ENCODE measurements around the gene CDIP1.

CDIP1 gene

DNA sequence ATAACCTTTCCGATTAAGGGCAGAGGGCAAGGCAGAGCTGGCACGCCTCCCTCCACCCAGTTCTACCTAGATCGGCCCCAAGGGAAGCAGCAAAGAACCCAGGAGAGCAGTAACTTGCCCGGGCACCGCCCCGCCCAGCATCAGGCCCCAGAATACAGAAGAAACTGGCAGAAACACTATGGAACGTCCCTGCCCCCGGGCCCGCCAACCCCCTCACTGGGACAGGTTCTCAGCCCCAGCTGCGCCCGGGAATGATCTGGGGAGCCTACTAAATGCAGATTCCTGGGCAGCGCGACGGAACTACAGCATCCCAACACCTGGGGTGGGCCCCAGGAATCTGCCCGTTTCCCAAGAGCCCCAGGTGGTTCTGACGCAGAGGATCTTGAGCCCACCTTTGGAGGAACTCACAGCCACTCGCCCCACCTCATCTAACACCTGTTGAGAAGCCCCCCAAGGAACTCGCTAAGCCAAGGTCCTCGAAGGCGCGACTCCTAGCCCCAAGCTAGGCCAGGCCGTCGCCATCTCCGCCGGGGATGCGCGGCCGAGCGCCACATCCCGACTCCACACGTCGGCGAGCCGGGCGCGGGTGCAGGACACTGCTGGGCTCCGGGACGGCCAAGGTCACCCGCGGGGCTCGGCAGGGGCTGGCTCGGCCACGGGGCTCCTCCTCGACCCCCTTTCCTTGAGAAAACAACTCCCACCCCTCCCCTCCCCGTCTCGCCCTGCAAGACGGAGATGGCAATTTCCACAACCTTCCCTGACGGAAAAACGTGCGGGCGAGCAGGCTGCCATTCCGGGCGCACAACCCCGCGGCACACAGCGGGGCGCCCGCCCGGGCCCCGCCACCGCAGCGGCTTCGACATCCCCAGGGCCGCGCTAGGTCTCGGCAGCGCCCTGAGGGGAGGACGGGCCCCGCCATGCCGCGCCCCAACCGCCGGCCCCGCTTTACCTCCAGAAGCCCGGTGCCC, 913 bp downstream of the CDIP1 start:
- TF ChIP-seq, protein P1, sequence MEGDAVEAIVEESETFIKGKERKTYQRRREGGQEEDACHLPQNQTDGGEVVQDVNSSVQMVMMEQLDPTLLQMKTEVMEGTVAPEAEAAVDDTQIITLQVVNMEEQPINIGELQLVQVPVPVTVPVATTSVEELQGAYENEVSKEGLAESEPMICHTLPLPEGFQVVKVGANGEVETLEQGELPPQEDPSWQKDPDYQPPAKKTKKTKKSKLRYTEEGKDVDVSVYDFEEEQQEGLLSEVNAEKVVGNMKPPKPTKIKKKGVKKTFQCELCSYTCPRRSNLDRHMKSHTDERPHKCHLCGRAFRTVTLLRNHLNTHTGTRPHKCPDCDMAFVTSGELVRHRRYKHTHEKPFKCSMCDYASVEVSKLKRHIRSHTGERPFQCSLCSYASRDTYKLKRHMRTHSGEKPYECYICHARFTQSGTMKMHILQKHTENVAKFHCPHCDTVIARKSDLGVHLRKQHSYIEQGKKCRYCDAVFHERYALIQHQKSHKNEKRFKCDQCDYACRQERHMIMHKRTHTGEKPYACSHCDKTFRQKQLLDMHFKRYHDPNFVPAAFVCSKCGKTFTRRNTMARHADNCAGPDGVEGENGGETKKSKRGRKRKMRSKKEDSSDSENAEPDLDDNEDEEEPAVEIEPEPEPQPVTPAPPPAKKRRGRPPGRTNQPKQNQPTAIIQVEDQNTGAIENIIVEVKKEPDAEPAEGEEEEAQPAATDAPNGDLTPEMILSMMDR (IDR thresholded peaks at IDR 0.05): no peak
- Mint-ChIP-seq H3K4me1 (peaks cover 35% of the 10 kb centered on the region), H3K36me3 (ENCODE audit: low read depth) (peaks cover 47% of the 10 kb centered on the region), H3K27me3 (ENCODE audit: low read depth, poor library complexity) (peaks cover 24% of the 10 kb centered on the region), H3K27ac (peak overlapping the region; percentile 44), H3K9me3 (peaks cover 35% of the 10 kb centered on the region), H3K4me3 (peak overlapping the region; percentile 82)
- peak; percentile 52 for DNase-seq

DNA sequence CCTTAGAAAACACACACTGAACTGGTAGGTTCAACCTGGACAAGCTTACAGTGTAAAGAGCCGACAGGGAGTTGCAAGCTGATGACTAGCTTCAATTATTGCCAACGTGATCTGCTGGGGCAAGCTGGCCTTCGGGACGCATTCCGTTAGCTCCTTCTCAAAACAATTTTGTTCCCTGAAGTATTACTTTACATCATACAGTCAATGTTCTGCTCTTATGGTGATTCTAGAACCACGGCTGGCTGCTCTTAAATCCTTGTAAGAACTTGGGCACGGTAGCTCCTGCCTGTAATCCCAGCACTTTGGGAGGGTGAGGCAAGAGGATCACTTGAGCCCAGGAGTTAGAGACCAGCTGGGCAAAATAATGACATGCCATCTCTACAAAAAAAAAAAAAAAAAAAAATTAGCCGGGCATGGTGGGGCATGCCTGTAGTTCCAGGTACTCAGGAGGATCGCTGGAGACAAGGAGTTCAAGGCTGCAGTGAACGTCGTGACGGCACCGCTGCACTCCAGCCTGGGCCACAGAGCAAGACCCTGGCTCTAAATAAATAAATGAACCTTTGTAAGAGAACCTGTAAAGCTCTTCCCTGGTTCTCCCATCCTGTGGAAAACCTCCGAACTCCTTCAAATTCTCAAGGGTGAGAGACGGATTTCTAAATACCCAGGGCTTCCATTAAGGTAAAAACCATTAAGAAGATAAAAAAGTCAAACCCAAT, 2.0 kb downstream of the CDIP1 start:
- no peak for DNase-seq
- peaks cover 46% of the 10 kb centered on the region for H3K4me1 Mint-ChIP-seq
- peaks cover 39% of the 10 kb centered on the region for H3K9me3 Mint-ChIP-seq
- H3K36me3 Mint-ChIP-seq (ENCODE audit: low read depth): peaks cover 56% of the 10 kb centered on the region
- TF ChIP-seq, protein P1 (IDR thresholded peaks at IDR 0.05): no peak
- H3K27ac Mint-ChIP-seq: no peak overlapping the region
- H3K27me3 Mint-ChIP-seq (ENCODE audit: low read depth, poor library complexity): peaks cover 24% of the 10 kb centered on the region
- H3K4me3 Mint-ChIP-seq: peak overlapping the region; percentile 82

DNA sequence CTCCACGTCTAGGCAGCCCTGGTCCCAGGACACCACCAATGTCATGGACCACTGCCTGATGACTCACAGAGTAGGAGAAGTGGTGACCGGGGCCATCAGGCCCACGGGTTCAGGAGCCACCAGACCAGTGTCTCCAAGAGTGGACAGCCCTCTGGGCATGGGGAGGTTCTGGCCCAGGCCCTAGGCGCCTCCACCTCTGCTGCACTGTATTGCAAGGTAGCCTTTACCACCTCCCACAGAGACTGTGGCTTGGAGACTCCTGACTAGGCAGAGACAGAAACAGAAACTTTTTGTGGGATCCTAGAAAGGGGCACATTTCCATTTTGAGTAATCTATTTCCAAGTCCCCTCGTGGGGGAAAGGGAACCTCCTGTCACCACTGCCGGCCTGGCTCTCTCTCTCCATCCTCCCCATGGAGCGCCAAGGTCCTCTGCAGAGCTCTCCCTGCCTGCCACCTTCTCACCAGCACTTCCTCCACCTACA, 2.9 kb downstream of the CDIP1 start:
- Mint-ChIP-seq H3K9me3 (peaks cover 30% of the 10 kb centered on the region), H3K27ac (no peak overlapping the region), H3K36me3 (ENCODE audit: low read depth) (peaks cover 54% of the 10 kb centered on the region), H3K4me1 (peaks cover 49% of the 10 kb centered on the region), H3K4me3 (peak overlapping the region; percentile 7), H3K27me3 (ENCODE audit: low read depth, poor library complexity) (peaks cover 20% of the 10 kb centered on the region)
- DNase-seq: no peak
- TF ChIP-seq, protein P1 (IDR thresholded peaks at IDR 0.05): no peak

DNA sequence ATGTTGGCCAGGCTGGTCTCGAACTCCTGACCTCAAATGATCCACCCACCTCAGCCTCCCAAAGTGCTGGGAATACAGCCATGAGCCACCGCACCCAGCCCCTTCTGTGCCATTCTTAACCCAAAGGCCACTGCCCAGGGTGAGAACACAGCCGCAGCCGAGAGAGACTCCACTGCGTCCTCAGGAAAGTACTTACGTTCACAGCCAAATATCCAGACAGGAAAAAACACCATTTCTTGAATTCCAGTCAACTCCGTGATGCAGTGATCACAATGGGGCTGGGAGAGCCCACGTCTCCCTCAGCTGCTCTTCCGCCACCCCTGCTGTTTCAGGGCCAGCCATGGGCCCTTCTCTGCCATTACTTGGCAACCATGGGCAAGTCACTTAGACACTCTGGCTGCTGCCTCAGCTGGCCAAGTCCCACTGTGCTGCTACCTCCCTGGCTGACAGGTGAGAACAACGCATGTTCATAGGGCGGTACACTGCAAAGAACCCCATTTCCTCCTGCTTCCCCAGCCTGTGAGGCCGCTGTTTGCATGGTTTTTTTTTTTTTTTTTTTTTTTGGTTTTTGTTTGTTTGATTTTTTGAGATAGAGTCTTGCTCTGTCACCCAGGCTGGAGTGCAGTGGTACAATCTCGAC, 4.3 kb downstream of the CDIP1 start:
- Mint-ChIP-seq H3K9me3 (peaks cover 16% of the 10 kb centered on the region), H3K4me1 (peaks cover 59% of the 10 kb centered on the region), H3K36me3 (ENCODE audit: low read depth) (peaks cover 45% of the 10 kb centered on the region), H3K27ac (peak overlapping the region; percentile 61), H3K4me3 (peak overlapping the region; percentile 48), H3K27me3 (ENCODE audit: low read depth, poor library complexity) (peaks cover 10% of the 10 kb centered on the region)
- DNase-seq: no peak
- TF ChIP-seq, protein P1 (IDR thresholded peaks at IDR 0.05): no peak

DNA sequence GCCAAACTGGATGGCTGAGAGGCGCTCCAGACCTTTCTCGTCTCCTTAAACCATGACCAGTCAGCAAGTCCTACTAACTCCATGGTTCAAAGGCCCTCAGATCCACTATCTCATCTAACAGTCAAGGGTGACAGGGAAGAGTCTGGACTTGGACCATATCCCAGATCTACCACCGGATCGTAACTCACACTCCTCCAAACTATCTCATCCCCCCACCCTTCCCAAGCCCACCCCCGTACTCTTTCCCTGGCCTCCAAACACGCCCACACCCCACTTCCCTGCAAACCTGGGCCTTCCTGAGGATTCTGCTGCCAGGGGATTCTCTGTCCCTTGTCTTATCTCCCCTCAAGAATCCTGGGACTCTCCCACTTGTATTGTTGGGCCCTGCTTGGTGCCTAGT, 5.1 kb downstream of the CDIP1 start:
- no peak overlapping the region for H3K27ac Mint-ChIP-seq
- no peak for DNase-seq
- H3K9me3 Mint-ChIP-seq: peaks cover 8% of the 10 kb centered on the region
- H3K36me3 Mint-ChIP-seq (ENCODE audit: low read depth): peaks cover 45% of the 10 kb centered on the region
- H3K27me3 Mint-ChIP-seq (ENCODE audit: low read depth, poor library complexity): peaks cover 10% of the 10 kb centered on the region
- H3K4me1 Mint-ChIP-seq: peaks cover 63% of the 10 kb centered on the region
- H3K4me3 Mint-ChIP-seq: no peak overlapping the region
- TF ChIP-seq, protein P1 (IDR thresholded peaks at IDR 0.05): no peak

All from nephron progenitor cell (in vitro differentiated cells).